ENCODE data around the gene TFPT.

The TFPT gene

GRCh38 chr19:54077334-54077733, 38.1 kb downstream of the TFPT start:
- no peak for DNase-seq (ENCODE audit: low spot score)

DNA sequence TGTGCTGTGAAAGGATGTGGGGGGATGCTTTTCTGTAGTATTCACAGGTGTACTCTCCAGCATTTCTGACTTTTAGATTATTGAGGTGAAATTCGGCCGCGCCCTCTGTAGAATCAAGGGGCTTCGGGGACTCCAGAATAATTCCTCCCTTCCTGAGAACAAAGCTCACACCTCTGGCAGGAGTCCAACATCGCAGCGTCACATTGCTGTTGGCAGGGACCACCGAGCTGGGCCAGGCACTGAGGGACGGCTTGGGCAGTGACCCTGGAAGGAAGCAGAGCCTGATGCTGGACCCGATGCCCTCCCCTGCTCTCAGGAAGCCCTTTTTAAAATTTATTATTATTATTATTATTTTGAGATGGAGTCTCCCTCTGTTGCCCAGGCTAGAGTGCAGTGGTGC, 40.6 kb downstream of the TFPT start:
- no peak for DNase-seq (ENCODE audit: low spot score)

- no peak for DNase-seq (ENCODE audit: low spot score)
Measured at GRCh38 chr19:54073829-54074228, 41.6 kb downstream of the TFPT start.

DNA sequence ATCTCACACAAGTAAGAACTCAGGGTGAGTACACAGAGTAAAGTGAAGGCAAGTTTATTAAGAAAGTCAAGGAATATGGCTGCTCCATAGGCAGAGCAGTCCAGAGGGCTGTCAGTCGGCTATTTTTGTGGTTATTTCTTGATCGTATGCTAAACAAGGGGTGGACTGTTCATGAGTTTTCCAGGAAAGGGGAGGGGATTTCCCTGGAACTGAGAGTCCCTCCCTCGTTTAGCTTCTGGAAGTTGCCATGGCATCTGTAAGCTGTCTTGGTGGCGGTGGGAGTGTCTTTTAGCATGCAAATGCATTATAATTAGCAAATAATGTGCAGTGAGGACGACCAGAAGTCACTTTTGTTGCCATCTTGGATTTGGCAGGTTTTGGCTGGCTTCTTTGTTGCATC, 46.0 kb downstream of the TFPT start:
- no peak for DNase-seq (ENCODE audit: low spot score)

DNA sequence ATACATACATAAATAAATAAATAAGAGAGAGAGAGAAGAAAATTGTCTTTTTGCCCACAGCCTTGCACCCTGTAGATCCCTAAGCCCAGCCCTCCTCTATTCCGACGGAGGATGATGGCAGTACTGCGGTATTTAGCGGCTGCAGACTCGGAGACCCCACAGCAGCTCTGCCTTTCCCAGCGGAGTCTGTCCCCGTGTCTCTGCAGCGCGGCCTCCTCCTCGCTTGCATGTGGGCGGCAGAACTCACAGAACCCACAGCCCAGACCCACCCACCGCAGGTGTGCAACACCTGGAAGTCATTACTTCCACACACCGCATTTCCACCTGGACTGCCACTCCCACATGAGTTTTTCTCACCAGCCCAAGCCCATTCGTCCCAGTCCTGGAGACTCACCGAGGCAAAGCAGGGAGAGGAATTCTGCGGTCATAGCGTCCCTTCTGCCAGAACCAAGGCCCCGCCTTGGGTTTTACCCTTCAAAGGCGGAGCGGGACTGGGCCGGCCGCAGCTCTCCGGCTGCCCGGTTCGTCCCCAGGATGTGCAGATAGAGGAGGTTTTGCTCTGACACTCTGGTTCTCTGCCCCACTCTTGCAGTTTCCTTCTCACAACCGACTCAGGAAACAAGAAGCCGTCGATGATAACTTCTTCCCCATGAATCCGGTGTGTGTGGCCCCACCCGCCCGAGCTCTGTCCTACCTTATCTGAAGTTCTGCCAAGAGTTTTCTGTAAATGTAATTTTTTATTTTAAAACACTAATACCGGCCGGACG, 51.9 kb downstream of the TFPT start, which contains the start of gene VSTM1:
TSS of gene VSTM1 (minus strand) at position 548 of the 767 bp plus-strand sequence. CDS start at position 428, 120 bp downstream.
- DNase-seq (ENCODE audit: low spot score): no peak

DNA sequence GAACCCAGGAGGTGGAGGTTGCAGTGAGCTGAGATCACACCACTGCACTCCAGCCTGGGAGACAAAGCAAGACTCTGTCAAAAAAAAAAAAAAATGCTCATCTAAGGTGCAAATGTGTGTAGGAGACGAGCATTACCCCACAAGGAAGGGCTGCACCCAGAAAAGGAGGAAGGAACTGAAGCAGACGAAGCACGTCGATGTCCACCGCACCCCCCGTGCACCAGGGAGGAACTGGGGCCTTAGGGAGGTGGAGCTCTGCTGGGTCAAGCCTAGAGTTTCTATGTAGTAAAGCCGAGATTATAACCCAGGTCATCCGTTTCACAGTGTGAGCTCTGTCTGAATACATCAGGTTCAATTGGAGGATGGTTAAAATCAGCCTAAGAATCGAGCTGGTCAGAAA, 52.8 kb downstream of the TFPT start:
- DNase-seq (ENCODE audit: low spot score): no peak
